CD4-positive, alpha-beta T cell treated with Interleukin-15 for 1 hour (primary cell): ENCODE measurements around the gene SMYD4.
"Not testable (repeated sequence)": the region's sequence is repeated elsewhere in the genome, so short reads cannot be mapped to it uniquely, and the experiment has no call there.

Experiments
- DNase-seq: peaks from one replicate; pipeline ENCODE4 v3.0.0-alpha.2; 2020

SMYD4 gene, protein sequence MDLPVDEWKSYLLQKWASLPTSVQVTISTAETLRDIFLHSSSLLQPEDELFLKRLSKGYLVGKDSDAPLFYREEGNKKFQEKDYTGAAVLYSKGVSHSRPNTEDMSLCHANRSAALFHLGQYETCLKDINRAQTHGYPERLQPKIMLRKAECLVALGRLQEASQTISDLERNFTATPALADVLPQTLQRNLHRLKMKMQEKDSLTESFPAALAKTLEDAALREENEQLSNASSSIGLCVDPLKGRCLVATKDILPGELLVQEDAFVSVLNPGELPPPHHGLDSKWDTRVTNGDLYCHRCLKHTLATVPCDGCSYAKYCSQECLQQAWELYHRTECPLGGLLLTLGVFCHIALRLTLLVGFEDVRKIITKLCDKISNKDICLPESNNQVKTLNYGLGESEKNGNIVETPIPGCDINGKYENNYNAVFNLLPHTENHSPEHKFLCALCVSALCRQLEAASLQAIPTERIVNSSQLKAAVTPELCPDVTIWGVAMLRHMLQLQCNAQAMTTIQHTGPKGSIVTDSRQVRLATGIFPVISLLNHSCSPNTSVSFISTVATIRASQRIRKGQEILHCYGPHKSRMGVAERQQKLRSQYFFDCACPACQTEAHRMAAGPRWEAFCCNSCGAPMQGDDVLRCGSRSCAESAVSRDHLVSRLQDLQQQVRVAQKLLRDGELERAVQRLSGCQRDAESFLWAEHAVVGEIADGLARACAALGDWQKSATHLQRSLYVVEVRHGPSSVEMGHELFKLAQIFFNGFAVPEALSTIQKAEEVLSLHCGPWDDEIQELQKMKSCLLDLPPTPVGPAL

DNA sequence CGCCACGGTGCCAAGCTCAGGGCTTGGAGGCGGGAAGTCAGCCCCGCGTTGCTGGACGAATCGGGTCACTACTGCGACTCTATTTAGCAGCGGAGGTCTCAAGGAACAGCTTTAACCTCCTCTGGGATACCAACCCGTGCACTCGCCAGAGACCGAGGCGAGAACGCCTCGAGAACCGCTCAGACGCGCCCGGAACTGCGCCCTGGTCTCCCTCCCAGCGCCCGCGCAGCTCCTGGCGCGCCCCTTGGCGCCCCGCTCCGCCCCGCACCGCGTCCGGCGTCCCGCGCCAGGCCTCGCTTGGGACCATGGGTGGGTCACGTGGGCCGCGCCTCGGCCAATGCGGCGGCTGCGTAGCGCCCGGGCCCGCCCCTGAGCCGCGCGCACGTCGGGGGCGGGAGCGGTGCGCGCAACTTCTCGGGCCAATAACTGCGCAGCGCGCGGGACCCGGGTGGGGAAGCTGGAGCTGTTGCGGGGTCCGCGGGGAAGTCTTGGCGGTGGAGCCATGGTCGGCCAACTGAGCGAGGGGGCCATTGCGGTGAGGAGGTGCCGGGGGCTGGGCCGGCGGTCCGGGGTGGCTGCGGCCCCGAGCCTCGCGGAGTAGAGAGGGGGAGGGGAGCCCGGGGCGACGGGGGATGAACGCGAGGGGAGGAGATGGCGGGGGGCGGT is at the start of gene SMYD4, which contains the start of gene RPA1:
Gene SMYD4 (minus strand): TSS at position 311 of the 666 bp plus-strand sequence. CDS start 1,908 bp downstream, outside the sequence.
Gene RPA1 (plus strand): TSS at position 414 of the 666 bp plus-strand sequence. CDS start 89 bp downstream, at position 503.
- peak; percentile 82 for DNase-seq

DNA sequence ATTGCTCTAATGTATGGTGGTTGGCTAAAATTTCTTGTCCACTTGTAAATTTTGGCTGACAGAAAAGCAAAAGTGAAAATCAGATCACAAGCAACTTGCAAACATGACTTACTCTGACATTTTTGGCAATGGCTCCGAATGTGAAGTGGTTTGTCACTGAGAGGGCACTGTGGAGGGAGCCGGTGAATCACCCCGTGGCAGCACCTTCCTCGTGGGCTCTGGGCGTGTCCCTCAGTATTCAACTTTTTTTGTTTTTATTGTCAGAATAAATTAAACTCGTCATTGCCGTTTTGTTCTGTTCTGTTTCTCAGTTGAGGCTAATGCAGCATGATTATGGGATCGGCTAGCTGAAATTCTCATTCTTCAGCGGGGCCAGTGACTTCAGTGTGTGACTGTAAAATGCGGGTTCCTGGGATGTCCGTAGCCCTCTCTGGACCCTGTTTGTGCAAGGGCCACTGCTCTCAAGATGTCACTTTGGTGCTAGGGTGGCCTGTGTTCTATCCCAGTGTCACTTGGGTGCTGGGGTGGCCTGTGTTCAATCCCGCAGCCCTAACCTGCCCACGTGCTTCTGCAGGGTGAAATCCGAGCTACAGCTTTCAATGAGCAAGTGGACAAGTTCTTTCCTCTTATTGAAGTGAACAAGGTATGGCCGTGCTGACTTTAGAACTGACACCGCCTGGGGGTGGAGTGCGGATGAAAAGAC is 48.9 kb upstream of the SMYD4 start:
- no peak for DNase-seq

DNA sequence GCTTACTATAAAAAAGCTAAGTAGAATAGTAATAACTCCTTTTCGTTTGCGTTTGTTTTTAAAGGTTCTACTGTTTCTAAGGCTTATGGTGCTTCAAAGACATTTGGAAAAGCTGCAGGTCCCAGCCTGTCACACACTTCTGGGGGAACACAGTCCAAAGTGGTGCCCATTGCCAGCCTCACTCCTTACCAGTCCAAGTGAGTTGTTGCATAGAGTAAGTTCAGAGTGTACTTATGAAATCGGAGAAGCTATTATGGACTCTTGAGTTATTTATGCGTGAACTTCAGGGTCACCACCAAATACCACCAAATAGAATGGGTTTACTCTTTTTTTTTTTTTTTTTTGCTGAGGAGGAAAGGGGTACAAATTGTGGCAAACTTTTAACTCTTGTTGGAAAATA is 45.9 kb upstream of the SMYD4 start:
- no peak for DNase-seq

DNA sequence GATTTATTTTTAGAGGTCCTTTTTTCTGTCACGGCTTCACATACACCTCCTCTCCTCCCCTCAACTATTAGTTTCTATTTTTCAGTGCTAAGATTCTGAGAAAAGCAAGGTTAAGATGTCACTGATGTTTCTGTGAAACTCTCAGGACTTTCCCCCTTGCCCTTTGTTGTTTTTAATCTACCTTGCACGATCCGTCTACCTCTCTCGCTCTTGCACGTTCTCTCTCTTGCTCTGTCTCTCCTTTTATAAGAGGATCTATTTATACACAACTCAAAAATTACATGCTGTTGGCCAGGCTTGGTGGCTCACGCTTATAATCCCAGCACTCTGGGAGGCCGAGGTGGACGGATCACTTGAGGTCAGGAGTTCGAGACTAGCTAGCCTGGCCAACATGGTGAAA is 43.7 kb upstream of the SMYD4 start:
- no peak for DNase-seq

DNA sequence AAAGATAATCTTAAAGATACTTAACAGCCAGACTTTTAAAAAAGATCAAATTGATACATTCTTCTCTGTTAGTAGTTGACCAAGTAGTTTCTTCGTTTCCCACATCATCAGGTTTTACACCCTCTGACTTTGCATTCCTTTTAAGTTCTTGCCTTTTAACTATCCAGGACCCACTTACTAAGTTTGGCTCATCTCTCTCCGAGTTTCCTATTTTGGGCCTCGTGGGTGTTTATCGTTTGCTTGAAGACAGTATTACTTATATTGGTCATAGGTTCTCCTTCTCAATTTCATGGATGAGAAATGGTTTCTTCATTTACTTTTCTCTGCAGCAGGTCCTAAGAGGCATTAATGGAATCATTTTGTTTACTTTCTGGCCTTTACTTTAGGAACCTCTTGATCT is 43.3 kb upstream of the SMYD4 start:
- no peak for DNase-seq

DNA sequence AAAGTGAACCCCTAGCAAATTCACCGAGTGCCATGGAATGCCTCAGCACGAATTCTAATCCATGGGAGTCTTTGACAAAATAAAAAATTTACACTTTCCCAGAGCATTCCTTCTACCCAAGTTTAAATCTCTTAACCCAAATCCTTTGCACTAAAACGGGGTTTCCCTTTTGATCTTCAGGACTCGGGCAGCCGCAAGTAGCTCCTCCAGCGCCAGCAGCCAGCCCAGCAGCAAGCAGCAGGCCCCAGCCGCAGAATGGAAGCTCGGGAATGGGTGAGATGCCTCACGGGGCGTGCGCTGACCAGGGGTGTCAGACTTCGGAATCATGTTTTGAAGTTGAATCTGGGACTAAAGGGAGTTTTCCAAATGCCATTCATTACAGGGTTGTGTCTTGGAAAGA is 42.6 kb upstream of the SMYD4 start:
- no peak for DNase-seq

DNA sequence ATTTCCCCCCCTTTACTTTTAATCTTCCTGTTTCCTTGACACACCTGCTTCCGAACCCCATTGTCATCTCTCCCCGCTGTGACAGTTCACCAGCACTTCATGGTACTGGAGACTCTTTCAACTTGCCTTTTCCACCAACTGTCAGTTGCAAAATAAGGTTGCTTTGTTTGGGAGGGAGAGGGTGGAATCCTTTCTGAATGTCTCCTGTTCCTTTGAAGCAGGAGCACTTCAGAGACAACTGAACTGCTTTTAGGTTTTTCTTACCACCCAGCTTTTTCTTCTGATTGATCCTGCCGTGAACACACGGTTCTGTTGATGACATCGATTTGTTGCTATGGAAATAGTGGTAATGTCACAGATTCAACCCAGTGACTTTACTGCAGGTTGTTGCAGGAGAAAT is 42.1 kb upstream of the SMYD4 start:
- peak; percentile 62 for DNase-seq

DNA sequence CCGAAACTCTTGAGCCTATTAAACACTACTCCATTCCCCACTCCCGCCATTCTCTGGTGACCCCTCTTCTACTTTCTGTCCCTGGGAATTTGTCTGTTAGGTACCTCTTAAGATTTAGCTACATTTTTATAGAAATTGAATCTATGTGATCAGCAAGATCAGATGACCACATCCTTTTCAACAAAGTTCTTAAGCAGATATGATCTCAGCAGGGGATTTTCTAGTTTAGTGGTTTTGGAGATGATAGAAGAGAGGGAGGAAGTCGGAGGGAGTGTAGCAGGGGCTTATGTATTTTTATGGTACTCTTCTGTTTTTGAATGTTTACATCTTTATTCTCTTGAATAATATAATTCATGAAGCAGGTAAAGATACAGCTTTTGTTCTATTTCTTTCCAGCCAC is 40.9 kb upstream of the SMYD4 start:
- no peak for DNase-seq

DNA sequence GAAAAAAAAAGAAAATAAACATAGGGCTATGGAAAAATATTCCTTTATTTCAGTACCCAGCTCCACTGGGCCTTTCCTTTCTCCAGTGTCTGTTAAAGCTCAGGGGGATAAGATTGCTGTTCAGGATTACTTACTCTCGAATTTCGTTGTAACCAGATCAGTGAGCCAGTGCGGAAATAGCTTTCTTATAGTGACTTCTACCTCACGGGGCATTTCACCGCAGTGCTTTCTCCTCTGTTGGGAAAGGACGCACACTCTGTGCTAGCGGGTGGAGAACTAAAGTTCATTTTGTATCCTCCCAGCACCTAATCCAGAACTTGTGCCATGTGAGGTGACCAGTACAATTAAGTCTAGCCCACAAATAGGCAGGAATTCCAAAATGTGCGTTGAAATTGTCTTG is 38.4 kb upstream of the SMYD4 start:
- DNase-seq = no peak

DNA sequence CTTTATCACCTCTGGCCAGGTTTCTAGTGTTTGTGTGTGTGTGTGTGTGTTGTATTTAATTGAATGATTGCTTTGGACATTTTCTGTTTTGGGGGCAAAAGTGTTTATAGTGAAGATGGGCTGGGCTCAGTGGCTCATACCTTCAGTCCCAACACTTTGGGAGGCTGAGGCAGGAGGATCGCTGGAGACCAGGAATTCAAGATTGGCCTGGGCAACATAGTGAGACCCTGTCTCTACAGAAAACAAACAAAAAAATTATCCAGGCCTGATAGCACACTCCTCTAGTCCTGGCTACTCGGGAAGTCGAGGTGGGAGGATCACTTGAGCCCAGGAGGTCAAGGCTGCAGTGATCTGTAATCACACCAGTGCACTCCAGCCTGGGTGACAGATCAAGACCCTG is 37.6 kb upstream of the SMYD4 start:
- DNase-seq = no peak

DNA sequence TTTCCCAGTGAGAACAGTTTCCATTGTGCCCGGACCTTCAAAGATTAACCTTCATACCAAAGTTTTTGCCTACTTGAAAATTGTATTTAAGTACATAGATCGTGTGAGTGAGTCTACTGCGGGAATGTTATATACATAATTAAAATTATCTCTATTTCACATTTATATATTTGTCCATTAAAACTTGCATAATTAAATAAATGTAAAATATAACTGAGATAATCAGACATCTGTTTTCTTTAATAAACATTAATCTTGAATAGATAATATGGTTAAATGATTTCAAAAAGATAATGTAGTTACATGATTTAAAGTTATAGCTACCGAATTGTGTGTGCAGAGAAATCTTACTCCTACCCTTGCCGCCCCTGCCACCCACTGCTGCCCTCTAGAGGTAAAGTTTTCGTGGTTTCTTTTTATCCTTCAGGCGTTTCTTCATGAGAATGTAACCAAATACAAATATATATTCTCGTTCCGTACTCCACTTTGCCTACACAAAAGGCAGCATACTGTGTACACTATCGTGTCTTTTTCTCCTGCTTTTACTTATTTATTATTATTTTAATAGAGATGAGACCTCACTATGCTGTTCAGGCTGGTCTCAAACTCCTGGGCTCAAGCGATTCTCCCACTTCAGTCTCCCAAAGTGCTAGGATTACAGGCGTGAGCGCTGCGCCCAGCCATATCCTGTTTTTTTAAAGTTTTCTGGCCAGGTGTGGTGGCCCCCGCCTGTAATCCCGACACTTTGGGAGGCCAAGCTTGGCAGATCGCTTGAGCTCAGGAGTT is 35.7 kb upstream of the SMYD4 start:
- peak; percentile 53 for DNase-seq

DNA sequence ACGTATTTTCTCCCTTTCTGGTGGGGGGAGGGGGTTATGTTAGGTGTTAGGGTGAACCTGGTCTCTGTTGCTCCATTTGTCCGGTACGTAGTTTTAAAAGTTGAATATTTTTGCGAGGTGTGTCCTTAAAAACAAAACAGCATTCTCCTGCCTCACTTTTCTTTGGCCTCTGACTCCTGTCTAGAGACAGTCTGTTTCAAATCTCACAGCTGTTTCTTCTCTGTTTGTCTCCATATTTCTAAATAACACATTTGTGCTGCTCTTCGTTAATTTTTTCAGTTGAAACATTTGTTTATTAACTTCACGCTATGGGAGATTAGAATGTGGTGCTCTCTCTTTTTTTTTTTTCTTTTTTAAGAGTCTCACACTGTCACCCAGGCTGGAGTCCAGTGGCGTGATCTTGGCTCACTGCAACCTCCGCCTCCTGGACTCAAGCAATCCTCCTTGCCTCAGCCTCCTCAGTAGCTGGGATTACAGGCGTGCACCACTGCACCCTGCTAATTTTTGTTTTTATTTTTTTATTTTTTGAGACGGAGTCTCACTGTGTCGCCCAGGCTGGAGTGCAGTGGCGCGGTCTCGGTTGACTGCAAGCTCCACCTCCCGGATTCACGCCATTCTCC is 31.8 kb upstream of the SMYD4 start:
- no peak for DNase-seq

DNA sequence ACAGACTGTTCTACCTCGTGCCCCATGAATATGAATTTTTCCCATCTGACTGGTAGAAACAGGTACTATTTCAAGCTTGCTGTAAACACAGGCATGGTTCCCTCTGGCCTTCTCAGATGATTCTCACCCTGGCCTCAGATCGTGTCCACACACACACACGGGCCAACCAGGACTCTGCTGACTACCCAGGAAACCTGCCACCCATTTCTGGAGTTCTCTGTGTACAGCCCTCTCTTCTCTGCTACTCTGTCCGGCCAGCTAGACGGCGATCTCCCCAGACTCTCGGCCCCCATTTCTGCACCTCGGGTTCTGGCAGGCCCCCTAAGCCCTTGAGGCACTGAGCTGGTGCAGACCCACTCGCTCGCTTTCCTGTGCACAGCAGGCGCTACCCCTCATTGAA is 31.3 kb upstream of the SMYD4 start:
- DNase-seq = no peak

DNA sequence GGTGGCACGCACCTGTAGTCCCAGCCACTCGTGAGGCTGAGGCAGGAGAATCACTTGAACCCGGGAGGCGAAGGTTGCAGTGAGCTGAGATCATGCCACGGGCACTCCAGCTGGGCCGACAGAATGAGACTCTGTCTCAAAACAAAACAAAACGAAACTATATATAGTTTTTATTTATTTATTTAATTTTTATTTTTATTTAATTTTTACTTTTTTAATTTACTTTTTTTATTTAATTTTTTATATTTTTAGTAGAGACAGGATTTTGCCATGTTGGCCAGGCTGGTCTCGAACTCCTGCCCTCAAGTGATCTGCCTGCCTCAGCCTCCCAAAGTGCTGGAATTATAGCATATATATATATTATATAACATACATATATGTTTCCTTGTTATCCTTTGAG is 26.8 kb upstream of the SMYD4 start:
- DNase-seq = not testable (repeated sequence)

DNA sequence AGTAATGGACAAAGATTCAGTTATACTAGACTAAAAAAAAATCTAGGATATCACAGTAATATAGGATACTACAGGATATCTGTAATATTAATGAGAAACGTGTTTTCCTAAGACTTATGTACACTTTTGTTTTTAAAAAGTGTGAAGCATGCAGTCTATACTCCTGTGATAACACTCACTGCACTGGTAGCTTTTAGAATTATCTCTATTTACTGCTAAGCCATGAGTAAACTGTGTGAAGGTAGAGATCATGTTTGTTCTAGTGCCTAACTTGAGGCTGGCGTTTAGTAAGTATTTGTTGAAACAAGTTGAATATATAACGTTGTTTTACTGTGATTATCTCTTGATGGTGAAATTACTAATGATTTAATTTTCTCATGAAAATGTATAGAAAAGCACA is 24.0 kb upstream of the SMYD4 start:
- DNase-seq = no peak

DNA sequence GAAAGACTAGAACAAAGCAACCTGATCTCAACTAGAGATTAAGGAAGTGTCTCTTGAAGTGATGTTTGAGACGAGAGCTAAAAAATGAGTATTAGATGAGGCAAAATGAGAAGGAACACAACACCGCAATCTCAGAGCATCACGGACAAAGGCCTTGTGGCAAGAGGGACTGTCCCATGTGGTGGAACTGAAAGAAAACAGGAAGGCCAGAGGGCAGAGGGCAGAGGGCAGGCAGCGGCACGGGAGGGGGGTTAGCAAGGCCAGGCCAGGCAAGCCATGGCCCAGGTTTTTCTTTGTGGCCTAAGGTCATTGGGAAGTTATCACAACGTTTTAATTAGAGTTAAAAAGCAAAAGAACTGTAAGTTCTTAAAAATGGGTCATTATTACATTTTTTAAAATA is 22.6 kb upstream of the SMYD4 start:
- no peak for DNase-seq

DNA sequence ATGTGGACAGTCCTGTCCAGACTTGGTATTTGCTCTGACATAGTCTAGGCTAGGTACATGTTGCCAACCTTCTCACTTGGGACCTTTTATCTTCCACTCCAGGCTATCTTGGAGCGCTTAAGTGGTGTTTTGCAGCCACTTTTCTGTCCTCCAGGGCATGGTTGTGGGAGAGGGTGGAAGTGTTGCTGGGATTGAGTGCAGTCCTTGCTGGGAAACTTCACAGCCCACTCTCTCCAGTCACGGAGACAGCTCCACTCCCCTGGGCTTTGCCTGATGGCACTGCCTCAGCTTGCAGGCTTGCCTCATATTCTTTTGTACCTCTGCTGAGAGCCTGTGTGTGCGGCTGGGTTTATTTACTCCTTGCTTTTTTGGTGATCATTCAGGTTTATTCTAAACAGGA is 17.5 kb upstream of the SMYD4 start:
- no peak for DNase-seq

DNA sequence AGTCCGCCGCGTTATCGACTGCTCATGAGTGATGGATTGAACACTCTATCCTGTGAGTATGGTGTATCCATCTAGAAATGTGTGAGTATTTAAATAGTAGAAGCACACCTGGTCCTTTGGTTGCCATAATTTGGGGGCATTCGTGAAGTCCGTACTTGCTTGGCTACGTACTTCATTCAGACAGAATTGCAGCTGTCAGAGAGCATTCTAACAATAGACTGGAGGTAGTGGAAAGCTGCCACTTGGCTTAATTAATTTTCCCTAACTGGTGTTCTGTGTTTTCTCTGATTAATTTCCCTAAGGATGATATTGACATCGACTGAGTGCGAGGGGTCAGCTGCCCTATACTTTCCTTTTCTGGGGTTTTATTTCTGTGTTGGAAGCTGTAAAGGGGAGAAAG is 14.2 kb upstream of the SMYD4 start:
- no peak for DNase-seq

DNA sequence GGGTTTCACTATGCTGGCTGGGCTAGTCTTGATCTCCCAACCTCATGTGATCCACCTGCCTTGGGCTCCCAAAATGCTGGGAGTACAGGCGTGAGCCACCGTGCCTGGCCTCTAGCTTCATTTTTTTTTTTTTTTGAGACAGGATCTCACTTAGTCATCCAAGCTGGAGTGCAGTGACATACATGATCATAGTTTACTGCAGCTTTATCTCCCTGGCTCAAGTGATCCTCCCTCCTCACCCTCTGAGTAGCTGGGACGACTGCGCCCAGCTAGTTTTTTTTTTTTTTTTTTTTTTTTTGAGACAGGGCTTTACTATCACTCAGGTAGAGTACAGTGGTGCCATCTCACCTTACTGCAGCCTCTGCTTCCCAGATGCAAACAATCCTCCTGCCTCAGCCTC is 9.8 kb upstream of the SMYD4 start:
- no peak for DNase-seq

DNA sequence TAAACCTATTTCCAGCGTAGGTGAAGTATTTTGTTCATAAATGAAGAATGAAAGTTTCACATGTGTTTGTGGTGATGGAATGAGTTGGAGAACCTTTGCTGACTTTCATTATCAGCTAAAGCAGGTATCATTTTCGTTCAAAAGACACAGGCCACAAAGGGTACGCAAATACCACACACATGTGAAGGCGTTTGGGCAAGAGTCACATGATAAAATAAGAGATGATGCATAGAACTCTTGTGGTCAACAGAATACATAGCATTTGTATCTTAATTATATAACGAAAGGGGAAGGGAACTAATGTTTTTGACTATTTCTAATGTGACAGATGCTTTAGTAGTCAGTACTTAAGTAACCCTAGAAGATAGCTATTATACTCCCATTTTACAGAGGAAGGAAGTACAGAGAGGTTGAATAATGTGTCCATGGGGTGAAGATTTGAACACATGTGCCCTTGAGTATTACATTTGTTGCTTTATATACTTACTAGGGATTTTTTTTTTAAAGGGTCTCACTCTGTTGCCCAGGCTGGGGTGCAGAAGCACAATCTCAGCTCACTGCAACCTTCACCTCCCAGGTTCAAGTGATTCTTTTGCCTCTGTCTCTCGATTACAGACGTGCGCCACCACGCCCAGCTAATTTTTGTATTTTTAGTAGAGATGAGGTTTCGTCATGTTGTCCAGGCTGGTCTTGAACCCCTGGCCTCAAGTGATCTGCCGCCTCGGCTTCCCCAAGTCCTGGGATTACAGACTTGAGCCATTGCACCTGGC is 4.9 kb upstream of the SMYD4 start:
- DNase-seq = no peak

DNA sequence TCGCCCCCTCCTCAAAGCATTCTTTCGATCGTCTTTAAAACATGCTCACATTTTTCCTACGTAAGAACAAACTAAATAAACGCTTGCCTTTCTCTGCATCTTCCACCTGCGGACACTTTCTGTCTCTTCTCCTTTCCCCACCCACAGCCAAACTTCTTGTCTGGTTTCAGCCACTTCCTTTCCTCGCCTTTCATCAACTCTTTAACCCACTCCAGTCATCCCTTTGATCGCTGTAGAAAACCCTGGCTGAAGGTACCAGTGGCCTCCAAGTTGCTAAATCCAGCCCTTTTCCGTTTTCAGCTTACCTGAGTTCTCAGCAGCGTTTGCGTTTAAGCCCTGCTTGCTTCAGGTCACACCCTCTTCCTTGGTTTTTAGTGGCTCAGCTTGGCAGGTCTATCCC is 586 bp upstream of the SMYD4 start:
- no peak for DNase-seq
